GM21825 (cell line): ENCODE results near the gene COL21A1.
"Not testable (repeated sequence)": the region's sequence is repeated elsewhere in the genome, so short reads cannot be mapped to it uniquely, and the experiment has no call there.

ENCODE experiments used
- ATAC-seq: cut with Tn5 transposase; IDR thresholded peaks from one replicate; pipeline ENCODE4 v1.9.1; 2021; ENCODE audit warnings: mild to moderate bottlenecking, moderate library complexity; ENCODE audit not compliant: unreplicated experiment

COL21A1 gene

GRCh38 chr6:56246881-56247653 lies at the start of gene COL21A1:
Gene COL21A1, minus strand, starts transcription at chr6:56247580. Its CDS starts 64,962 bp downstream, at chr6:56182618.
- no peak for ATAC-seq

- ATAC-seq: no peak
These were observed 46.4 kb upstream of the COL21A1 start for GRCh38 chr6:56293781-56294180.

DNA sequence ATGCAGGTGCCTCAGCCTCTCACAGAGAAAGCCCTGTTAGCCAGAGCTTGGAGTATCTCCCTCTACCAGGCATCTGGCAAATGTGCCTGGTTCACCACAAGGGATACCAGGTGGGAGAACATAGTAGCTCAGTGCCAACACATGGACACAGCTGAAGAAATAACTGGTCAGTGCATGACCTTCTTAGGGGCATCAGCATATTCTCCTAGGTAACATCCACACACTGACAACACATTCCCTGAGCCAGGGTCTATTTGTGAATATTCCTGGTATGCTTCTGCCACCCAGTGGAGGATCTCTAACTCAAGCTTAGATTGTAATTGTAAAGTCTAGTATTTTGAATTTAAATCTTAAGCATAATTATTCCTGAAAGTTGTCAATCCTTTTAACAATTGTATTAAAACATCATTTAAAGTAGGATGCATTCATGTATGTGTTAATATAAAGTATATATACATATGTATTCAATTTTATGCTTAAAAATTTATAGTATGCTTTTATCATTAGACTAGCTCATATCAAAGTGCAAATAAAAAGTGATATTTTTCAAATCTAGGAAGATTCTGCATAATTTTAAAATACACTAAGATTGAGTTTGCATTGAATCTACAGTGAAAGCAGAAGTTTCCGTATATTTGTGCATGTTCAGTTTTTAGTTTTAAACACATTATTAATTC lies 45.3 kb upstream of the COL21A1 start:
- ATAC-seq: no peak

DNA sequence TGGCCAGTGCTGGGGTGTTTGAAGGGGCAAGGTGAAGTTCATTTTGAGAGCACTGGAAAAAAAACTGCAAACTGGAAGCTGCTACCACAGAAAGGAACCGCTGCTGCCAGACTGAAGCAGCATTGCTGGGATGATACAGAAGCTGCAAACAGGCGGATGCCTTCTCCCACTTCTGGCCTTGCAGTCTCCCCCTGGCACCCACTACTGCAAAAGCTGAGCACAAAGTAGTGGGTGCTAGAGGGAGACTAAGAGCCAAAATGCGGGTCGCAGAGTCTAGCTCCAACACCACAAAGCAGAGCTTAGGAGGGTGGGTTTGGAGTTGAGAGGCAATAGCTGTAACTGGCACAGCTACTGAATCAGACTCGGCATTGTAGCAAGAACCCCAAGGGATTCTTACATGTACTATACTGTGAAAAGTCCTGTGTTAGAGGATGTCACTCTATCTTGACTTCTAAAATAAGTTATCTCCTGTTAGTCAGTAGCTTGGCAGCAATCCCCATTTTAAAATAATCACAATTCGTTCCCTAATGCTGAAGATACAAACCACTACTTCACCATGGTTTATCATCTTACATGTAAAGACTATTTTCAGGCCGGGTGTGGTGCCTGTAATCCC lies 44.0 kb upstream of the COL21A1 start:
- no peak for ATAC-seq

GRCh38 chr6:56289721-56290120 lies 42.3 kb upstream of the COL21A1 start:
- no peak for ATAC-seq

DNA sequence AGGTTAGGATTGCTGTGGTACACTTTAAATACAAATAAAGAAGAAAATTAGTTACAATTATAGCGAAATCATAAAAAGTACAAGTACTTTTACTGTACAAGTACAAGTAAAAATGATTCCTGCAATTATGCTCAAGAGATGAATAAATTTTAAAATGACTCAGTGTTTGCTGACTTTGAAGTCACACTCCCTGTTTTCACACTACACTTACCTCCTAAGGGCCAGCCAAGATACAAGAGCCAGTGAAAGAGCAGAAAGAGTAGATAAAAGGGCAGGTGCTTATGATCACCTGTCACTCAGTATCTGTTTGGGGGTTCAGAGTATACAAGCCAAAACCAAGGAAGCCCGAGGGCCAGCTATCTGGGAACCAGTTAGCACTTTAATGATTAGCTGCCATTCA lies 41.0 kb upstream of the COL21A1 start:
- no peak for ATAC-seq

GRCh38 chr6:56282391-56282790 lies 35.0 kb upstream of the COL21A1 start:
- ATAC-seq: no peak

DNA sequence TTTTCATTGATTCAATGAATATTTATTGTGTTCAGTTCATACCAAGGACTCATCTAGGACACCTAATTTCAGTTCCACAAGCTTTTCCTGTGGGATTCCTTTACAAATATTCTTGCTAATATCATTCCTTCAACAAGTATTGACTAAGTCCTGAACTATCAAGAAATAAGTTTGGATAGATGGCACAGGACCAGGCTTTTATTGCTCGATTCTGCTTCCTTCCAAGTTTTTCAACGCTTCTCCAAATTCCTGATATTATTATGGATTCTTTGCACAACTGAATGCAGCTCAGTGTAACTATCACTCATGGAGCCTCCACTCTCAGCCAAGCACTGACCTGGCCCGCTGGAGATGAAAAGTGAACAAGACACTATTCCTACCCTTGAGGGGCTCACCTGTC lies 32.7 kb upstream of the COL21A1 start:
- no peak for ATAC-seq

DNA sequence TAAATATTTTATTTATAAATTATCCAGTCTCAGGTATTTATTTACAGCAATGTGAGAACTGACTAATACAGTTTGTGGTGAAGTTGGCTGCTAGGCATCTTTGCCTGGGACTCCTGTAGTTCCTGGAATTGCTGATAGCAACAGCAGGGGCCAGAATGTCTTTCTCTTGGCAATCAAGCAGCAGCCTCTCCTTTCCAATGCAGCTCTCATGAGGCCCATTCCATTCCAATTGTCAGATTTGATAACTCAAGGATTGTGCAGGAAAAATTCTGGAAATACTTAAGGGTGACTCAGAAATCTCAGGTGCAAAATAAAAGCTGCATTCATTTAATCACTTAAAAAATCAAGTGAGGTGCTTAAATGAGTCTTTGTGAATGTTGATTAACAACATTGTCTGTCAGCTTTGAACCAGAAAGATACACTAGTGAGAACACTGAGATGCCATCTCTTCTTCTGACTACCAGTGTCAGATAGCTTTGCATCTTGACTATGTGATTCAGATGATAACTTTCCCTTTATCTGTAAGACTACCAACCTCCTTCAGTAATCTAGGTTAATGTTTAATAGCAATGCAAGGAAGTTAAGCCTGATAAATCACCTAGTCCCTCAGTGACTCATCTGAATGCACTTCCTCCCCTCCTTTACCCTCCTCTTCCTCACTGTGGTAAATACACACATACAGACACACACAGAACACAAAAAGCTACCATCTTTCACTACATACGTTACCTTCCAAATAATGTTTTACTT lies 32.1 kb upstream of the COL21A1 start:
- ATAC-seq: no peak

- ATAC-seq: no peak
These were observed 30.8 kb upstream of the COL21A1 start for GRCh38 chr6:56278171-56278591.

DNA sequence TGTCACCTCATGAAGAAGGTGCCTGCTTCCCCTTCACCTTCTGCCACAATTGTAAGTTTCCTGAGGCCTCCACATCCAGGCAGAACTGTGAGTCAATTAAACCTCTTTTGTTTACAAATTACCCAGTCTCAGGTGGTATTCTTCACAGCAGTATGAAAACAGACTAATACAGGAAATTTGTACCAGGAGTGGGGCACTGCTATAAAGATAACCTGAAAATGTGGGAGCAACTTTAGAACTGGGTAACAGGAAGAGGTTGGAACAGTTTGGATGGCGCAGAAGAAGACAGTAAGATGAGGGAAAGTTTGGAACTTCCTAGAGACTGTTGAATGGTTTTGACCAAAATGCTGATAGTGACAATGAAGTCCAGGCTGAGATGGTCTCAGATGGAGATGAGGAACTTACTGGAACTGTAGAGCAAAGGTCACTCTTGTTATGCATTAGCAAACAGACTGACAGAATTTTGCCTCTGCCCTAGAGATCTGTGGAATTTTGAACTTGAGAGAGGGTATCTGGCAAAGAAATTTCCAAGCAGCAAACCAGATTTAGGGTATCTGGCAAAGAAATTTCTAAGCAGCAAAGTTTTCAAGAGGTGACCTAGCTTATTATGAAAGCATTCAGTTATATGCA lies 23.5 kb upstream of the COL21A1 start:
- no peak for ATAC-seq

GRCh38 chr6:56268266-56268665 lies 20.9 kb upstream of the COL21A1 start:
- no peak for ATAC-seq

- ATAC-seq: no peak
These were observed 18.6 kb upstream of the COL21A1 start for GRCh38 chr6:56266011-56266410.

- ATAC-seq: no peak
These were observed 16.4 kb upstream of the COL21A1 start for GRCh38 chr6:56263596-56264315.

DNA sequence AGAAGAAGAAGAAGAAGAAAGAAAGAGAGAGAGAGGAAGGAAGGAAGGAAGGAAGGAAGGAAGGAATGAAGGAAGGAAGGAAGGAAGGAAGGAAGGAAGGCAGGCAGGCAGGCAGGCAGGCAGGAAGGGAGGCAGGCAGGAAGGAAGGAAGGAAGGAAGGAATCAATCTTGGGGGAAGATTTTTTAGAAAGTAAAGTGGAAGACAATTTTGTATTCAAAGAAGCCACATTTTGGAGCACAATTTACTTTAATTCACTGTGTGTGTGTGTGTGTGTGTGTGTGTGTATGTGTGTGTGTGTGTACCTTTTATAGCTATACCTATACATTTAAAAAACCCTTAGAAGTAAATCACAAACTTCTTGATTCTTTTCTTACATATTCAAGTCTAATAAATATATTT lies 13.2 kb upstream of the COL21A1 start:
- not testable (repeated sequence) for ATAC-seq

DNA sequence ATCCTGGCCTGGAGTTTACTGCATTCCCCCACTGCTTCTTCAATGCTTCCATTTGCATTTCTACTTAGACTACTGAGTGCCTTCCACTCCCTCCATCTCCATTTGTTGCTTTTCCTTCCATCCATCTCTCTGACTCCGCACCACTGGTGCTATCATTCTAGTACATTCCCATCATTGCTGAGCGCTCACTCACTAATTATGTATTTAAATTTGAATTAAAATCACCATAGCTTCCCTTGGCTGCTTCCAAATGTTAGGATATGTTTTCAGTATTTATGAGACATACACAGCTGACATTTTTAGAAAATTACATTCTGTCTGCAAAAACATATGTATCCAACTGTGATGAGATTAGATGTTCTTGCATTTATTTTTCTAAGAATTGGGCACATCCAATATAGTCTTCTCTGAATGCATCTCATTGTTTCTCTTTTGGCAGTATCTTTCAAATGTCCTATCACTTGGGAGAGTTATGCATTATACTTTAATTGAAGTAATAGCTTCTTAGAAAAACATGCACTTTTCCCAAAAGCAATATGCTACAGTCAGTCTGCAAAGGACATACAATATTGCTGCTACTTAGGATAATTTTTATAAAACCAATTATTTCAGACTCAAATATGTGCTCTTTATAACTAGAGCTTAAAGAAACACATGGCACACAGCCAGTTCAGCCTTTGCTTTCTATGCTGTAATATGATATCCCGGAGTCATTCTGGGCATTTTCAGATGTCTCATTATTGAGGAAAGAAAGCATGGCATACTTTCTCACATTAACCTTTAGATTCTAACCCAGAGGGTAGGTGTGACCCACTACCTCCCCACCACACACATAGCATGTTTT lies 12.1 kb upstream of the COL21A1 start:
- no peak for ATAC-seq

- ATAC-seq: no peak
These were observed 8.0 kb upstream of the COL21A1 start for GRCh38 chr6:56255349-56255748.

DNA sequence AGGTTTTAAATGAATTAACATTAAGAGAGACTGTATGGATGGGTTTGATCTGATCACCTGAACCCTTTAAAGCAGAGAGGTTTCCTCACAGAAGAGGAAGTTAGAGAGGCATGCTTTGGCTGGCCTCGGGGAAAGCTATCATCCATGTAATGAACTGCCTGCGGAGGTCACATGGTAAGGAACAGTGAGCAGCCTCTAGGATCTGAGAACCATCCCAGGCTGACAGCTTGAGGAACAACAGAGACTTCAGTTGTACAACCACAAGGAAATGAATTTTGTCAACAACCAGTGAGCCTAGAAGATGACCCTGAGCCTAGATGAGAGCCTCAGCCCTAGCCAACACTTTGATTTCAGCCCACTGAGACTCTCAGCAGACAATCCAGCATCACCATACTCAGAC lies 2.9 kb upstream of the COL21A1 start:
- ATAC-seq: no peak

- ATAC-seq: no peak
These were observed 308 bp upstream of the COL21A1 start for GRCh38 chr6:56247654-56248122.
